IMR-90 (cell line): Measurements from ENCODE around the gene GRIK3. TPM values are rescaled to one million over a fixed set of nuclear protein-coding genes. Genes with fewer than 3 reads are reported as not detected.

Experiments used
- ATAC-seq: fragments of 200-7000 bp; cut with Tn5 transposase; 2 replicates; pipeline ENCODE4 v1.9.1; 2020; ENCODE audit warnings: low read depth, mild to moderate bottlenecking, moderate library complexity
- BruUV-seq: library from RNA; stranded (reverse); fragments of 400-500 nt; replicated peaks from 2 replicates; lab custom pipeline; 2021; lab: Mats Ljungman, UMichigan
- CTCF ChIA-PET: fragments of 300-600 bp; formaldehyde crosslinking; extraction: SDS; loops from one replicate; lab custom pipeline; 2021; ENCODE audit warnings: antibody characterized with exemption; lab: Yijun Ruan, JAX
- POLR2A ChIA-PET: fragments of 300-600 bp; sonication (Branson Sonifier 250); formaldehyde crosslinking; loops from one replicate; lab custom pipeline; 2022; ENCODE audit warnings: antibody characterized with exemption; ENCODE audit not compliant: unreplicated experiment; lab: Charles Lee
- DNase-seq: peaks from one replicate; pipeline ENCODE4 v3.0.0; 2013
- H2AFZ ChIP-seq: replicated peaks from 2 replicates; pipeline ENCODE3; 2013; ENCODE audit warnings: low read length, mild to moderate bottlenecking; ENCODE audit not compliant: poor library complexity
- H2AK5ac ChIP-seq: 2 replicates; pipeline ENCODE4 v1.6.1; 2013; ENCODE audit warnings: low read depth, low read length, inconsistent platforms
- H2AK9ac ChIP-seq: replicated peaks from 2 replicates; pipeline ENCODE3; 2013; ENCODE audit warnings: mild to moderate bottlenecking, low read depth, low read length, moderate library complexity; ENCODE audit not compliant: poor library complexity
- H2BK120ac ChIP-seq: 2 replicates; pipeline ENCODE4 v1.6.1; 2013; ENCODE audit warnings: low read depth, low read length, inconsistent platforms
- H2BK15ac ChIP-seq: 3 replicates; pipeline ENCODE4 v1.6.1; 2013; ENCODE audit warnings: low read depth, low read length, inconsistent platforms
- H2BK20ac ChIP-seq: 2 replicates; pipeline ENCODE4 v1.6.1; 2013; ENCODE audit warnings: low read depth, mild to moderate bottlenecking, inconsistent platforms, low read length, moderate library complexity
- H2BK5ac ChIP-seq: 2 replicates; pipeline ENCODE4 v1.6.1; 2013; ENCODE audit warnings: mild to moderate bottlenecking, low read depth, low read length, inconsistent platforms; ENCODE audit not compliant: poor library complexity, severe bottlenecking
- H3K14ac ChIP-seq: replicated peaks from 2 replicates; pipeline ENCODE4 v1.6.1; 2013; ENCODE audit warnings: low read depth, low read length, inconsistent platforms
- H3K18ac ChIP-seq: 2 replicates; pipeline ENCODE4 v1.6.1; 2013; ENCODE audit warnings: low read depth, low read length, control low read depth
- H3K23ac ChIP-seq: 2 replicates; pipeline ENCODE4 v1.6.1; 2013; ENCODE audit warnings: low read depth, low read length, inconsistent platforms
- H3K27ac ChIP-seq: 2 replicates; pipeline ENCODE4 v1.5.1; 2013; ENCODE audit warnings: mild to moderate bottlenecking, control low read depth, low read length; ENCODE audit not compliant: insufficient read depth
- H3K27me3 ChIP-seq: 2 replicates; pipeline ENCODE4 v1.6.1; 2013; ENCODE audit warnings: low read length; ENCODE audit not compliant: control insufficient read depth, insufficient read depth
- H3K36me3 ChIP-seq: 2 replicates; pipeline ENCODE4 v1.6.1; 2013; ENCODE audit warnings: low read length, mixed read lengths; ENCODE audit not compliant: control insufficient read depth, insufficient read depth
- H3K4ac ChIP-seq: 2 replicates; pipeline ENCODE4 v1.6.1; 2013; ENCODE audit warnings: low read depth, low read length, inconsistent platforms
- H3K4me1 ChIP-seq: 2 replicates; pipeline ENCODE4 v1.6.1; 2013; ENCODE audit warnings: low read length, mixed read lengths; ENCODE audit not compliant: control insufficient read depth, insufficient read depth
- H3K4me2 ChIP-seq: 2 replicates; pipeline ENCODE4 v1.6.1; 2013; ENCODE audit warnings: low read depth, mild to moderate bottlenecking, control low read depth, low read length, moderate library complexity
- H3K4me3 ChIP-seq: 2 replicates; pipeline ENCODE4 v1.5.1; 2013; ENCODE audit warnings: low read depth, mild to moderate bottlenecking, control low read depth, low read length, moderate library complexity; ENCODE audit not compliant: insufficient read depth
- H3K56ac ChIP-seq: 2 replicates; pipeline ENCODE4 v1.6.1; 2013; ENCODE audit warnings: low read length, inconsistent platforms; ENCODE audit not compliant: insufficient read depth; ENCODE audit errors: extremely low read depth
- H3K79me1 ChIP-seq, 2 experiments: 2 replicates each; pipeline ENCODE4 v1.6.1; 2013; ENCODE audit warnings: low read length in 2 of 2, inconsistent platforms in 1 of 2, low read depth in 1 of 2
- H3K9ac ChIP-seq: 2 replicates; pipeline ENCODE4 v1.6.1; 2013; ENCODE audit warnings: low read depth, low read length, control low read depth
- H3K9me1 ChIP-seq: 2 replicates; pipeline ENCODE4 v1.6.1; 2013; ENCODE audit warnings: low read length, inconsistent platforms; ENCODE audit not compliant: insufficient read depth
- H3K9me3 ChIP-seq: 2 replicates; pipeline ENCODE4 v1.6.1; 2013; ENCODE audit warnings: low read length; ENCODE audit not compliant: control insufficient read depth, insufficient read depth
- H4K20me1 ChIP-seq: 2 replicates; pipeline ENCODE4 v1.6.1; 2013; ENCODE audit warnings: low read length, inconsistent platforms; ENCODE audit not compliant: insufficient read depth
- H4K5ac ChIP-seq: 2 replicates; pipeline ENCODE4 v1.6.1; 2013; ENCODE audit warnings: mild to moderate bottlenecking, low read depth, low read length, control low read depth
- H4K8ac ChIP-seq, 2 experiments: 2 replicates each; pipeline ENCODE4 v1.6.1; 2013; ENCODE audit warnings: low read depth in 2 of 2, low read length in 2 of 2, control low read depth in 1 of 2, inconsistent platforms in 1 of 2
- H4K91ac ChIP-seq: 2 replicates; pipeline ENCODE4 v1.6.1; 2013; ENCODE audit warnings: low read depth, low read length, inconsistent platforms; ENCODE audit not compliant: insufficient read depth
- CHD1 ChIP-seq: IDR thresholded peaks from 2 replicates; pipeline ENCODE4 v1.6.1; 2012; ENCODE audit warnings: low read depth, low read length, improper control_type of control experiment
- CTCF ChIP-seq: conservative IDR thresholded peaks from 2 replicates; pipeline ENCODE4 v1.5.1; 2012; ENCODE audit warnings: mild to moderate bottlenecking, low read depth, low read length, improper control_type of control experiment
- ELK1 ChIP-seq: fragments of 150-350 bp; IDR thresholded peaks from 2 replicates; pipeline ENCODE4 v1.6.1; 2016; ENCODE audit warnings: low read depth, mild to moderate bottlenecking, low read length, moderate library complexity, borderline replicate concordance
- FOS ChIP-seq: fragments of 150-350 bp; IDR thresholded peaks from 2 replicates; pipeline ENCODE4 v1.6.1; 2016; ENCODE audit warnings: low read depth, low read length
- MAFK ChIP-seq: IDR thresholded peaks from 2 replicates; pipeline ENCODE4 v1.6.1; 2012; ENCODE audit warnings: low read depth, low read length, improper control_type of control experiment
- MAZ ChIP-seq: IDR thresholded peaks from 2 replicates; pipeline ENCODE4 v1.6.1; 2012; ENCODE audit warnings: low read depth, mild to moderate bottlenecking, low read length, improper control_type of control experiment, moderate library complexity, borderline replicate concordance
- MXI1 ChIP-seq: IDR thresholded peaks from 2 replicates; pipeline ENCODE4 v1.6.1; 2012; ENCODE audit warnings: low read depth, mild to moderate bottlenecking, low read length, moderate library complexity, borderline replicate concordance
- POLR2A ChIP-seq: IDR thresholded peaks from 2 replicates; pipeline ENCODE4 v1.6.1; 2012; ENCODE audit warnings: mild to moderate bottlenecking, low read depth, low read length
- RCOR1 ChIP-seq: IDR thresholded peaks from 2 replicates; pipeline ENCODE4 v1.6.1; 2012; ENCODE audit warnings: mild to moderate bottlenecking, low read length, improper control_type of control experiment; ENCODE audit not compliant: insufficient replicate concordance
- RFX5 ChIP-seq: IDR thresholded peaks from 2 replicates; pipeline ENCODE4 v1.8.0; 2012; ENCODE audit warnings: low read depth, mild to moderate bottlenecking, low read length, moderate library complexity
- SMC3 ChIP-seq: fragments of 150-350 bp; IDR thresholded peaks from 2 replicates; pipeline ENCODE4 v1.6.1; 2016; ENCODE audit warnings: low read depth, mild to moderate bottlenecking, antibody characterized with exemption, low read length, moderate library complexity
- USF2 ChIP-seq: fragments of 150-350 bp; IDR thresholded peaks from 2 replicates; pipeline ENCODE4 v1.6.1; 2017; ENCODE audit warnings: mild to moderate bottlenecking, antibody characterized with exemption, low read length, low read depth
- WGBS, 2 experiments: methylation state at CpG; one replicate each; pipeline versions ENCODE4 v1.1.5 to v1.1.7; 2013; ENCODE audit warnings: missing lambda C conversion rate in 2 of 2; ENCODE audit not compliant: insufficient read length in 1 of 2; ENCODE audit errors: extremely low coverage in 2 of 2; 5-methylcytosine and 5-hydroxymethylcytosine counted together
- dilution Hi-C: fragments of 300-500 bp; cut with HindIII; formaldehyde crosslinking; loops from one replicate; pipeline ENCODE4 v1.14.3; 2018; ENCODE audit warnings: low sequenced_read_pairs; ENCODE audit not compliant: unreplicated experiment
- in situ Hi-C: fragments of 300-500 bp; cut with MboI; formaldehyde crosslinking; loops from 3 replicates; pipeline ENCODE4 v1.14.3; 2019; ENCODE audit warnings: low sequenced_read_pairs, inconsistent platforms, mixed read lengths
- intact Hi-C: fragments of 100-400 bp; cut with micrococcal nuclease; formaldehyde crosslinking; loops from 2 replicates; pipeline ENCODE4 v1.10.0; 2022
- polyA plus RNA-seq, 3 experiments: library from polyadenylated mRNA; depleted of rRNA; stranded (reverse); fragments of >200 nt; gene quantifications; 2 replicates each; pipeline ENCODE4 v1.2.3, GENCODE V29; 2012; ENCODE audit warnings: low replicate concordance in 1 of 3
- total RNA-seq: library from RNA; depleted of rRNA; stranded (reverse); fragments of >200 nt; gene quantifications from 2 replicates; pipeline ENCODE4 v1.2.3, GENCODE V29; 2012

GRIK3 gene
- total and polyA plus RNA-seq, 2 of the 4 experiments (the other 2 are of a cell fraction), result not detected

- ChIA-PET CTCF (no interaction called here), POLR2A (no interaction called here)
- Histone ChIP-seq H3K23ac (no peak overlapping the region), H3K56ac (no peak overlapping the region), H3K4ac (no peak overlapping the region), H4K8ac (no peak overlapping the region), H3K36me3 (no peaks in the 10 kb centered on the region), H3K14ac (no peak overlapping the region), H2AK9ac (no peak overlapping the region), H3K27ac (no peak overlapping the region), H2BK5ac (no peak overlapping the region), H3K4me2 (no peak overlapping the region), H3K27me3 (no peaks in the 10 kb centered on the region), H2AFZ (no peak overlapping the region), H4K20me1 (no peaks in the 10 kb centered on the region), H2BK15ac (no peak overlapping the region), H3K9me3 (no peaks in the 10 kb centered on the region), H3K9me1 (no peaks in the 10 kb centered on the region; the same call in 1 of the 2 replicates), H3K4me3 (no peak overlapping the region), H4K91ac (no peak overlapping the region), H4K5ac (no peak overlapping the region), H3K4me1 (no peaks in the 10 kb centered on the region), H2BK20ac (no peak overlapping the region), H2BK120ac (no peak overlapping the region), H3K18ac (no peak overlapping the region), H2AK5ac (no peak overlapping the region), H3K9ac (no peak overlapping the region), H3K79me1 (no peaks in the 10 kb centered on the region)
- dilution Hi-C loops (no loop called here), intact Hi-C loops (no loop called here), in situ Hi-C loops (no loop called here)
- BruUV-seq, result no TSS peak
- ATAC-seq, result no peak
- 72% methylated on average over 5 of the region's 6 CpGs; no CpG with 5 or more reads in 1 of the 2 experiments for WGBS, 2 experiments
- no peak for TF ChIP-seq MAFK
- TF ChIP-seq FOS, result no peak
- no peak for TF ChIP-seq RFX5
- TF ChIP-seq RCOR1, result no peak
- TF ChIP-seq CHD1, result no peak
- no peak for TF ChIP-seq SMC3
- TF ChIP-seq ELK1, result no peak
- no peak for TF ChIP-seq CTCF
- no peak for TF ChIP-seq POLR2A
- no peak for TF ChIP-seq MXI1
- TF ChIP-seq MAZ, result no peak
- no peak for TF ChIP-seq USF2
- DNase-seq, result no peak
Observed at GRCh38 chr1:36881541-36881940, 152.8 kb downstream of the GRIK3 start.
